OCI-LY3 (cell line): ENCODE results near the gene ZNF362.

ENCODE experiments used
- EZH2phosphoT487 ChIP-seq: fragments of 200-600 bp; shearing (Covaris generic); IDR thresholded peaks from 2 replicates; pipeline ENCODE4 v1.6.1; 2018; ENCODE audit warnings: antibody characterized with exemption, mixed run types, low read depth
- TF ChIP-seq, protein P1 (sequence below): fragments of 200-600, 300-600 bp; sonication (generic); IDR thresholded peaks from 2 replicates; pipeline ENCODE4 v1.5.1; 2014; ENCODE audit warnings: antibody characterized with exemption, low read length, low read depth

DNA sequence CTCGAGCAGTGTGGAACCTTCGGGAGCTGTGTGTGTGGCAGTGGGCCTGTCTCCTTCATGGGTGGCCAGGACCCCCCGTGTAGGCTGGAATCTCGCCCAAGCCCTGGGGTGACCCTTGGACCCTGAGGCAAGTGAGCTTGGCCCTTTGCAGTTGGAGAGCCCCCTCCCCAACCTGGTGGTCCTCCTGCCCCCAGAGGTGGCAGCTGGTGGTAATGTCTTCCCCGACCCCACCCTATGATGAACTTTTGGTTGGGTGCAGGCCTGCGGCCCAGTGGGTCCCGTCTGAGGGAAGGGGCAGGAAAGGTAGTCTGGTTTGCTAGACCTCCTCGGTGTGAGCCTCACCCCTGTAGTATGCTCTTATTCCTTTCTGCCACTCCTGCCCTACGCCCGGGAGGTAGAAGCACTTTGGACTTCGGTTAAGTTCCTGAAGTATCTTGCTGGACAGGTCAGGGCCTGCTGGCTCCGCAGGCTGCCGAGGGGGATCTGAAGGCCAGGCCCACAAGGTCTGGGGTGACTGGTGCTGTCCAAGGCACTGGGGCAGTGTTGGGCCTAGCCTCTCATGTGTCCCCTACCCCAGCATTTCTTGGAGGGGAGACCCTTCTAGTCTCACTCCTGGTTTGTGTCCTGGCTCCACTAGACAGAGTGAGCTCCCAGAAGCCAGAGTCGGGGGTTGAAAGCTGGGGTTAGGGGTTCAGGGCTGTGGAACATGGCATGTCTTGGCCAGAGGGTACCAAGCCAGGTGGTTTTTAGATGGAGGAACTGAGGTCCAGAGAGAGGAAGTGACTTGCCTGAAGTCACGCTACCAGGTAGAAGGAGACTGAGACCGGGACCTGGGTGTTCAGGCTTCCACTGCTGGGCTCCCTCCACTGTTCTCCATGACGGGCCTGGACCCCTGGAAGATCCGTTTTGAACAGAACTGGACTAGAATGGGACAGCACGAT is 1.8 kb downstream of the ZNF362 start:
- TF ChIP-seq, protein P1, sequence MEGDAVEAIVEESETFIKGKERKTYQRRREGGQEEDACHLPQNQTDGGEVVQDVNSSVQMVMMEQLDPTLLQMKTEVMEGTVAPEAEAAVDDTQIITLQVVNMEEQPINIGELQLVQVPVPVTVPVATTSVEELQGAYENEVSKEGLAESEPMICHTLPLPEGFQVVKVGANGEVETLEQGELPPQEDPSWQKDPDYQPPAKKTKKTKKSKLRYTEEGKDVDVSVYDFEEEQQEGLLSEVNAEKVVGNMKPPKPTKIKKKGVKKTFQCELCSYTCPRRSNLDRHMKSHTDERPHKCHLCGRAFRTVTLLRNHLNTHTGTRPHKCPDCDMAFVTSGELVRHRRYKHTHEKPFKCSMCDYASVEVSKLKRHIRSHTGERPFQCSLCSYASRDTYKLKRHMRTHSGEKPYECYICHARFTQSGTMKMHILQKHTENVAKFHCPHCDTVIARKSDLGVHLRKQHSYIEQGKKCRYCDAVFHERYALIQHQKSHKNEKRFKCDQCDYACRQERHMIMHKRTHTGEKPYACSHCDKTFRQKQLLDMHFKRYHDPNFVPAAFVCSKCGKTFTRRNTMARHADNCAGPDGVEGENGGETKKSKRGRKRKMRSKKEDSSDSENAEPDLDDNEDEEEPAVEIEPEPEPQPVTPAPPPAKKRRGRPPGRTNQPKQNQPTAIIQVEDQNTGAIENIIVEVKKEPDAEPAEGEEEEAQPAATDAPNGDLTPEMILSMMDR: no peak
- TF ChIP-seq EZH2phosphoT487: no peak
